ENCODE results near the gene YAP1.

GRCh38 chr11:102112509-102112821 lies 2.2 kb downstream of the YAP1 start:
- TF ChIP-seq REST (tag by site-specific recombination; IDR thresholded peaks at IDR 0.05) (no peak), CTCF (tag by site-specific recombination; IDR thresholded peaks at IDR 0.05) (no peak), YY1 (tag by site-specific recombination; IDR thresholded peaks at IDR 0.05) (no peak)

Data from HEK293 (cell line).